Testis (tissue), 2 donors: ENCODE results near the gene CCDC181.

Source experiments
- POLR2A ChIP-seq: fragments of 450-650 bp; IDR thresholded peaks from one replicate; pipeline ENCODE4 v1.6.1; 2017; ENCODE audit warnings: antibody characterized with exemption, mild to moderate bottlenecking, moderate library complexity
- TF ChIP-seq, protein P1 (sequence below), 3 experiments: fragments of 450-650 bp in 2 of 3; fragments of 200-600 bp in 1 of 3; sonication (generic) in 1 of 3; IDR thresholded peaks; one replicate each; pipeline ENCODE4 v1.5.1; 2016 to 2019; ENCODE audit warnings: antibody characterized with exemption in 3 of 3, mild to moderate bottlenecking in 2 of 3, moderate library complexity in 1 of 3

- TF ChIP-seq, protein P1, sequence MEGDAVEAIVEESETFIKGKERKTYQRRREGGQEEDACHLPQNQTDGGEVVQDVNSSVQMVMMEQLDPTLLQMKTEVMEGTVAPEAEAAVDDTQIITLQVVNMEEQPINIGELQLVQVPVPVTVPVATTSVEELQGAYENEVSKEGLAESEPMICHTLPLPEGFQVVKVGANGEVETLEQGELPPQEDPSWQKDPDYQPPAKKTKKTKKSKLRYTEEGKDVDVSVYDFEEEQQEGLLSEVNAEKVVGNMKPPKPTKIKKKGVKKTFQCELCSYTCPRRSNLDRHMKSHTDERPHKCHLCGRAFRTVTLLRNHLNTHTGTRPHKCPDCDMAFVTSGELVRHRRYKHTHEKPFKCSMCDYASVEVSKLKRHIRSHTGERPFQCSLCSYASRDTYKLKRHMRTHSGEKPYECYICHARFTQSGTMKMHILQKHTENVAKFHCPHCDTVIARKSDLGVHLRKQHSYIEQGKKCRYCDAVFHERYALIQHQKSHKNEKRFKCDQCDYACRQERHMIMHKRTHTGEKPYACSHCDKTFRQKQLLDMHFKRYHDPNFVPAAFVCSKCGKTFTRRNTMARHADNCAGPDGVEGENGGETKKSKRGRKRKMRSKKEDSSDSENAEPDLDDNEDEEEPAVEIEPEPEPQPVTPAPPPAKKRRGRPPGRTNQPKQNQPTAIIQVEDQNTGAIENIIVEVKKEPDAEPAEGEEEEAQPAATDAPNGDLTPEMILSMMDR (IDR thresholded peaks at IDR 0.05), result no peak
- no peak for TF ChIP-seq POLR2A
These were observed 33.0 kb upstream of the CCDC181 start for GRCh38 chr1:169460191-169460833.
